Endodermal cell (in vitro differentiated cells): ENCODE data around the gene HOXA4. TPM values are rescaled to one million over a fixed set of nuclear protein-coding genes. Genes with fewer than 3 reads are reported as not detected.

Experiments used
- DNase-seq: peaks from one replicate; pipeline ENCODE4 v3.0.0-alpha.2; 2017
- H3K27ac ChIP-seq: 2 replicates; pipeline ENCODE4 v1.5.1; 2013; ENCODE audit warnings: mild to moderate bottlenecking, low read depth, low read length, moderate library complexity
- H3K27me3 ChIP-seq: 2 replicates; pipeline ENCODE4 v1.6.1; 2013; ENCODE audit warnings: mild to moderate bottlenecking, low read length, moderate library complexity; ENCODE audit not compliant: insufficient read depth, control insufficient read depth, poor library complexity, severe bottlenecking
- H3K36me3 ChIP-seq: 2 replicates; pipeline ENCODE4 v1.7.0; 2013; ENCODE audit warnings: mild to moderate bottlenecking, low read length, moderate library complexity; ENCODE audit not compliant: control insufficient read depth, insufficient read depth
- H3K4me1 ChIP-seq: one replicate; pipeline ENCODE4 v1.7.0; 2013; ENCODE audit warnings: low read length; ENCODE audit not compliant: control insufficient read depth, insufficient read depth
- H3K4me3 ChIP-seq: 2 replicates; pipeline ENCODE4 v1.5.1; 2013; ENCODE audit warnings: mild to moderate bottlenecking, low read length, moderate library complexity
- H3K9ac ChIP-seq: 2 replicates; pipeline ENCODE4 v1.6.1; 2013; ENCODE audit warnings: mild to moderate bottlenecking, low read length, moderate library complexity; ENCODE audit not compliant: poor library complexity, severe bottlenecking; ENCODE audit errors: extremely low read depth
- H3K9me3 ChIP-seq: 2 replicates; pipeline ENCODE4 v1.6.1; 2013; ENCODE audit warnings: mild to moderate bottlenecking, low read length, moderate library complexity; ENCODE audit not compliant: control insufficient read depth
- H3K27ac Mint-ChIP-seq: 2 replicates; pipeline ENCODE4 v1.8.0; 2020; ENCODE audit warnings: mixed read lengths
- H3K27me3 Mint-ChIP-seq: 2 replicates; pipeline ENCODE4 v1.8.0; 2021; ENCODE audit warnings: mild to moderate bottlenecking, mixed read lengths; ENCODE audit not compliant: insufficient read depth
- H3K36me3 Mint-ChIP-seq: 2 replicates; pipeline ENCODE4 v1.8.0; 2020; ENCODE audit warnings: low read depth, mixed read lengths
- H3K4me1 Mint-ChIP-seq: 2 replicates; pipeline ENCODE4 v1.8.0; 2020; ENCODE audit warnings: mixed read lengths
- H3K4me3 Mint-ChIP-seq: 2 replicates; pipeline ENCODE4 v1.8.0; 2020; ENCODE audit warnings: mild to moderate bottlenecking, moderate library complexity, mixed read lengths
- H3K9me3 Mint-ChIP-seq: 2 replicates; pipeline ENCODE4 v1.8.0; 2020; ENCODE audit warnings: mild to moderate bottlenecking, mixed read lengths
- WGBS, 2 experiments: methylation state at CpG; one replicate each; pipeline versions ENCODE4 v1.1.5 to v1.1.7; 2013; ENCODE audit warnings: missing lambda C conversion rate in 2 of 2, mixed read lengths in 1 of 2; ENCODE audit not compliant: insufficient coverage in 1 of 2, insufficient read length in 1 of 2; 5-methylcytosine and 5-hydroxymethylcytosine counted together
- total RNA-seq, 2 donors: library from RNA; stranded (reverse); fragmentation: NEBNext Ultra II Directional in 1 of 2; extraction: Animal tissue kit (Norgen Biotek cat#: 25700) in 1 of 2; gene quantifications; 2 replicates in 1 of 2; 3 replicates in 1 of 2; pipeline ENCODE4 v1.2.1, GENCODE V29; 2021
- TF ChIP-seq, protein P1 (sequence below): fragments of 200-600 bp; sonication (generic); conservative IDR thresholded peaks from 2 replicates; pipeline ENCODE4 v1.5.0; 2021; ENCODE audit warnings: antibody characterized with exemption, mild to moderate bottlenecking

HOXA4 gene
- total RNA-seq, 2 donors from 2014 or later, result not detected

DNA sequence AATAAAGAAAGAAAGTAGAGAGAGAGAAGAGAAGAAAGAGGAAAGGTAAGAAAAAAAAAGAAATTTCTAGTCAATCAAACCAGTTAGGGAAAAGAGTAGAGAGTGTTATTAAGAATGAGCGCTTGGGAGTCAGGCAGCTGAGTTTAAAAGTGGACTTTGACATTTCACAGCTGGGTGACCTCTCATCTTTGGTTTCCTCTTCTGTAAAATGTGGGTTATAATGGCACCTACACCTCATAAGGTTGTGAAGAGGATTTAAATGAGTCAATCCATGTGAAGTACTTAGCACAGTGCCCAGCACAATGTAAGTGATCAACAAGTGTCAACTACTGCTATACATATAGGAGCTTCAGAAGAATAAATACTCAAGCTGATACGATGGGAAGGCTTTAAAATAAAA lies 46.9 kb downstream of the HOXA4 start:
- DNase-seq, result no peak
- no peaks in the 10 kb centered on the region for H3K9me3 ChIP-seq
- peaks cover 87% of the 10 kb centered on the region for H3K27me3 ChIP-seq
- no peak overlapping the region for H3K4me3 ChIP-seq
- no peaks in the 10 kb centered on the region for H3K36me3 ChIP-seq
- no peaks in the 10 kb centered on the region for H3K4me1 ChIP-seq
- H3K4me1 Mint-ChIP-seq, result no peaks in the 10 kb centered on the region
- H3K27me3 Mint-ChIP-seq, result peaks cover 90% of the 10 kb centered on the region
- 96 to 100% methylated on average over 1 of the region's 2 CpGs for WGBS, 2 experiments
- H3K27ac ChIP-seq, result no peak overlapping the region
- H3K9ac ChIP-seq, result no peak overlapping the region
- no peaks in the 10 kb centered on the region for H3K36me3 Mint-ChIP-seq
- H3K27ac Mint-ChIP-seq, result no peak overlapping the region
- TF ChIP-seq, protein P1, sequence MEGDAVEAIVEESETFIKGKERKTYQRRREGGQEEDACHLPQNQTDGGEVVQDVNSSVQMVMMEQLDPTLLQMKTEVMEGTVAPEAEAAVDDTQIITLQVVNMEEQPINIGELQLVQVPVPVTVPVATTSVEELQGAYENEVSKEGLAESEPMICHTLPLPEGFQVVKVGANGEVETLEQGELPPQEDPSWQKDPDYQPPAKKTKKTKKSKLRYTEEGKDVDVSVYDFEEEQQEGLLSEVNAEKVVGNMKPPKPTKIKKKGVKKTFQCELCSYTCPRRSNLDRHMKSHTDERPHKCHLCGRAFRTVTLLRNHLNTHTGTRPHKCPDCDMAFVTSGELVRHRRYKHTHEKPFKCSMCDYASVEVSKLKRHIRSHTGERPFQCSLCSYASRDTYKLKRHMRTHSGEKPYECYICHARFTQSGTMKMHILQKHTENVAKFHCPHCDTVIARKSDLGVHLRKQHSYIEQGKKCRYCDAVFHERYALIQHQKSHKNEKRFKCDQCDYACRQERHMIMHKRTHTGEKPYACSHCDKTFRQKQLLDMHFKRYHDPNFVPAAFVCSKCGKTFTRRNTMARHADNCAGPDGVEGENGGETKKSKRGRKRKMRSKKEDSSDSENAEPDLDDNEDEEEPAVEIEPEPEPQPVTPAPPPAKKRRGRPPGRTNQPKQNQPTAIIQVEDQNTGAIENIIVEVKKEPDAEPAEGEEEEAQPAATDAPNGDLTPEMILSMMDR, result no peak
- no peak overlapping the region for H3K4me3 Mint-ChIP-seq
- H3K9me3 Mint-ChIP-seq, result peaks cover 12% of the 10 kb centered on the region

DNA sequence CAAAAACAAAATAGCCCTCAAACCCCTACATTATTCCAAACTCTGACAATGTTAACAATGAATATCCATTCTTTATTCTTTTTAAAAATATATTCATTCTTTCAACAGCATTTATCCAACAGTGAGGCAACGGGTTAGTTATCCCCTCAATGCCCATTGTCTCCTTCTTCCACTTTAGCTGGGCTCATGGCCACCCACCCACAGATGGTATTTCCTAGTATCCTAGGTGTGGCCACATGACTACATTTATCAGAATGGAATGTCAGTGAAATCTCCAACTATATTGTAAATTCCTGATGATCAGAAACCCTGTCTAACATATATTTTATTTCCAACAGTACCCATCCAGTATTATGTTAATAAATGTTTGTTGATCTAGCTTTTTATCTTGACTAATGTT lies 48.4 kb downstream of the HOXA4 start:
- Mint-ChIP-seq H3K36me3 (no peaks in the 10 kb centered on the region), H3K27ac (no peak overlapping the region), H3K4me3 (no peak overlapping the region), H3K9me3 (peaks cover under 1% of the 10 kb centered on the region), H3K27me3 (peaks cover 77% of the 10 kb centered on the region), H3K4me1 (no peaks in the 10 kb centered on the region)
- Histone ChIP-seq H3K9ac (no peak overlapping the region), H3K9me3 (no peaks in the 10 kb centered on the region), H3K36me3 (no peaks in the 10 kb centered on the region), H3K27ac (no peak overlapping the region), H3K4me1 (no peaks in the 10 kb centered on the region), H3K4me3 (no peak overlapping the region), H3K27me3 (peaks cover 72% of the 10 kb centered on the region)
- WGBS, 2 experiments, result 83 to 92% methylated on average over 1 of the region's 1 CpG
- TF ChIP-seq, protein P1, result no peak
- DNase-seq, result no peak

DNA sequence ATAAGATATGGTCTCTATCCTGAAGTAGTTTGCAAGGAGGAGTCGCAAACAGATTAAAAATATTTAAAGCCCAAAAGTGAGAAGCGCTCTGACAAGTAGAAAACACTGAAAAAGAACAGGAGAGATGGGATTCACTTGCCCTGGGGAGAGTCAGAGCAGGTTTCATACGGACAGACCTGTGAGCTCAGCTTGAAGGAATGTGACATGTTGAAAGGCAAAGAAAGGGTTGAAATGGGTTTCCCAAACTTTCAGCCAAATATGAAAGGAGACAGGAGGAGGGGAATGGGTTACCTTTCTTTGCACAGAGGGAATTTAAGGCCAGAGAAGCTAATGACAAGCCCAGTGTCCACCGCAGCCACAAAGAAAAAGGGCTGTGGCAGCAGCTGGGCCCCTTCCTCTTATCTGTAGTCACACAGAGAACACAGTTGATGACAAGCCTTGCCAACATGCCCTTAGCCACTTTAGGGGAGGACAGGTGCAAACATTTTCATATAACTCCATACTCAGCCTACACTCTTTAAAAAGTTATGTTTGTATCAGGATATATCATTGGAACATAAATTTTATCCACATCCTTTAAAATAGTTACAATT lies 49.6 kb downstream of the HOXA4 start:
- H3K4me3 Mint-ChIP-seq, result no peak overlapping the region
- Histone ChIP-seq H3K36me3 (no peaks in the 10 kb centered on the region), H3K27me3 (peaks cover 70% of the 10 kb centered on the region), H3K9me3 (no peaks in the 10 kb centered on the region), H3K9ac (no peak overlapping the region), H3K4me1 (no peaks in the 10 kb centered on the region), H3K4me3 (no peak overlapping the region), H3K27ac (no peak overlapping the region)
- no peaks in the 10 kb centered on the region for H3K36me3 Mint-ChIP-seq
- no peaks in the 10 kb centered on the region for H3K9me3 Mint-ChIP-seq
- peak; percentile 57 for DNase-seq
- H3K4me1 Mint-ChIP-seq, result no peaks in the 10 kb centered on the region
- peaks cover 72% of the 10 kb centered on the region for H3K27me3 Mint-ChIP-seq
- TF ChIP-seq, protein P1, result no peak
- no peak overlapping the region for H3K27ac Mint-ChIP-seq
- 44 to 54% methylated on average over 4 of the region's 4 CpGs for WGBS, 2 experiments
